BJ (cell line): Measurements from ENCODE around the gene TREX2. TPM values are rescaled to one million over a fixed set of nuclear protein-coding genes. Genes with fewer than 3 reads are reported as not detected.

ENCODE experiments used
- CTCF ChIA-PET: fragments of 350-600 bp; formaldehyde crosslinking; extraction: SDS; loops from one replicate; lab custom pipeline; 2021; ENCODE audit warnings: antibody characterized with exemption, inconsistent platforms; lab: Yijun Ruan, JAX
- POLR2A ChIA-PET: fragments of 300-600 bp; sonication (Branson Sonifier 250); formaldehyde crosslinking; extraction: SDS; loops from one replicate; lab custom pipeline; 2021; ENCODE audit warnings: antibody characterized with exemption; lab: Charles Lee
- DNase-seq: peaks from one replicate; pipeline ENCODE4 v3.0.0-alpha.2; 2011; ENCODE audit warnings: low read depth
- H3K27me3 ChIP-seq: 2 replicates; pipeline ENCODE4 v1.6.0; 2011; ENCODE audit warnings: low read length; ENCODE audit not compliant: control insufficient read depth, insufficient read depth
- H3K36me3 ChIP-seq: 2 replicates; pipeline ENCODE4 v1.5.1; 2011; ENCODE audit warnings: low read length; ENCODE audit not compliant: control insufficient read depth, insufficient read depth
- H3K4me3 ChIP-seq: 2 replicates; pipeline ENCODE4 v1.5.1; 2011; ENCODE audit warnings: low read depth, mild to moderate bottlenecking, control low read depth, low read length
- polyA plus RNA-seq: library from polyadenylated mRNA; depleted of rRNA; stranded (reverse); fragments of >200 nt; gene quantifications from 2 replicates; pipeline ENCODE4 v1.2.3, GENCODE V29; 2011
- TF ChIP-seq, protein P1 (sequence below): IDR thresholded peaks from 2 replicates; pipeline ENCODE4 v1.5.1; 2011; ENCODE audit warnings: low read depth, mild to moderate bottlenecking, control low read depth, inconsistent platforms, low read length, moderate library complexity; ENCODE audit not compliant: insufficient read depth

TREX2 gene
- polyA plus RNA-seq, 1 experiment: 1.1 TPM

DNA sequence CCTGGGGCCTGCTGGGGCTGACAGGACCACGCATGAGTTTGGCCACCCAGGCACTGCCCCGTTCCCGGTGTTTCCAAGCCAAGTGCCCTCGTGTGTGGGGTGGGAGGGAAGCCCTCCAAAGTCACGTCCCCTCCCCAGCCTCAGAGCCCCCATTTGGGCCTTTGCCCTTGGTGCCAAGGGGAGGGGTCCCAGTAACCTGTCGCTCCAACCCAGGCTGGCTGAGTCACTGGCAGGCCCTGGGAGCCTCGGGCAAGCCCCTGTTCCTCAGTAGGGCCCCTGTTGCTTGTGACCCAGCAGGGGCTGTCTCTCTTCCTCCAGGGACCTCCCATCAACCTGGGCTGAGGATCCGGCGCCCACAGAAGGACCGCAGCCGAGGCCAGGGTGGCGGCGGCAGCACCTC lies 35.2 kb upstream of the TREX2 start:
- no peak for DNase-seq
- TF ChIP-seq, protein P1, sequence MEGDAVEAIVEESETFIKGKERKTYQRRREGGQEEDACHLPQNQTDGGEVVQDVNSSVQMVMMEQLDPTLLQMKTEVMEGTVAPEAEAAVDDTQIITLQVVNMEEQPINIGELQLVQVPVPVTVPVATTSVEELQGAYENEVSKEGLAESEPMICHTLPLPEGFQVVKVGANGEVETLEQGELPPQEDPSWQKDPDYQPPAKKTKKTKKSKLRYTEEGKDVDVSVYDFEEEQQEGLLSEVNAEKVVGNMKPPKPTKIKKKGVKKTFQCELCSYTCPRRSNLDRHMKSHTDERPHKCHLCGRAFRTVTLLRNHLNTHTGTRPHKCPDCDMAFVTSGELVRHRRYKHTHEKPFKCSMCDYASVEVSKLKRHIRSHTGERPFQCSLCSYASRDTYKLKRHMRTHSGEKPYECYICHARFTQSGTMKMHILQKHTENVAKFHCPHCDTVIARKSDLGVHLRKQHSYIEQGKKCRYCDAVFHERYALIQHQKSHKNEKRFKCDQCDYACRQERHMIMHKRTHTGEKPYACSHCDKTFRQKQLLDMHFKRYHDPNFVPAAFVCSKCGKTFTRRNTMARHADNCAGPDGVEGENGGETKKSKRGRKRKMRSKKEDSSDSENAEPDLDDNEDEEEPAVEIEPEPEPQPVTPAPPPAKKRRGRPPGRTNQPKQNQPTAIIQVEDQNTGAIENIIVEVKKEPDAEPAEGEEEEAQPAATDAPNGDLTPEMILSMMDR: no peak
- ChIA-PET CTCF (no interaction called here), POLR2A (no interaction called here)
- Histone ChIP-seq H3K4me3 (no peak overlapping the region), H3K27me3 (no peaks in the 10 kb centered on the region), H3K36me3 (no peaks in the 10 kb centered on the region)

DNA sequence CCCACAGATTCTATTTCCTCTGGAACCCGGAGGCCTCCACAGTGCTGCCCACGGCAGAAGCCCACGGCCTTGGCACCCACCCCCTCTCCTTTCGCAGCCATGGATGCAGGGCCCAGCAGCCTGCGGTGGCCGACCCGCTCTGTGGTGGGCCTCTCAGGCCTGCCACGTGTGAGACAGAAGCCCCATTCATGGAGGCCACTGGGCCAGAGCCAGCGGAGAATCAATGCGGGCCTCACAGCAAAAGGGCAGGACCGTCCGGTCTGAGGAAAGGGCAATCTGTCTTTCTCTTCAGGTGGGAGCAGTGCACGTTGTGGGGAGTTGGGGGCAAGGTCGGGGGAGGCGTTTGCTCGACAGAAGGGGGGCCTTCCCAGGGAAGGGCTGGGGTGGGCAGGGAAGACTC lies 32.9 kb upstream of the TREX2 start:
- no peaks in the 10 kb centered on the region for H3K27me3 ChIP-seq
- ChIA-PET CTCF (no interaction called here), POLR2A (no interaction called here)
- TF ChIP-seq, protein P1: no peak
- DNase-seq: no peak
- no peaks in the 10 kb centered on the region for H3K36me3 ChIP-seq
- H3K4me3 ChIP-seq: no peak overlapping the region

DNA sequence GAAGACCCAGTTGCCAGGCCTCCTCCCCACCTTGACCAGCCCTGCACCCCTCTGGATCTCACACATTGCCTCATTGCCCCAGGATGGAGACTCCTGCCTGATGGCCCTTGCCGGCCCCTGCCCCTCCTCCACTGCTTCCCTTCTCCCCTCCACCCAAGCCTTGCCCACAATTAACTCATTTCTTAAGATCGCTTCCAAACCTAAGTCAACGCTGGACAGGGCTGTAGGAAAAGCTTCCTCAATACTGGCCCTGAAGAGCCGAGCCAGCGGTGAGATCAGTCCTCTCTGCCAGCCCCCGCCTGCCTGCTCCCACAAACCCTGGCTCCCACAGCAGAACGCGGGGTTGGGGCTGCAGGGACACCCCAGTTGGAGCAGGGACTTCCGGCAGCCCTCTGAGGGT lies 32.0 kb upstream of the TREX2 start:
- POLR2A ChIA-PET: no interaction called here
- TF ChIP-seq, protein P1: no peak
- Histone ChIP-seq H3K4me3 (no peak overlapping the region), H3K27me3 (no peaks in the 10 kb centered on the region), H3K36me3 (no peaks in the 10 kb centered on the region)
- CTCF ChIA-PET: interaction anchor here (1.8 kb wide), 1 partner anchor 29 kb away, joined by 6 read pairs; no protein-coding TSS in a partner anchor
- no peak for DNase-seq

DNA sequence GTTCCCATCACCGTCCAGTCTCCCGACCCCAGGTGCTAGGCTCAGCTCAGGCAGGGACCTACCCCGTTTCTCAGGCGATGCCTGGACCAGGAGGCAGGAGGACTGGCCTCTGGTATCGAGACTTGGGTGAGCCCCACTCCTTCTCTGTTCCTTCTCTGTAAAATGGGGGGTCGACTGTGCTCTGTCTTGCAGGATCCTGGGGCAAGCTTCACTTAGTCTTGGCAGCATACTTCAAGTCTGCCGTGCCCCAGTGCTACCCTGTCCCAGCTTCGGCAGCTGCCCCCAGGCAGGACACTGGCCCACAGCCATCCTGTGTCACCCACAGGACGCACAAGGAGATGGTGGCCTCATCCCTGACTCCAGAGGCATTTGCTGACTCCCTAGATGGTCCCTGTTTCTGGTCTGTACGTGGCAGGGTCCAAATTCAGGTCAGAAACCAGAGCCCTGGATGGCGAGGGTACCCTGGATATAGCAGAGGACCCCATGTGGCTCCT lies 31.6 kb upstream of the TREX2 start:
- no peak overlapping the region for H3K4me3 ChIP-seq
- no peak for DNase-seq
- ChIA-PET POLR2A (no interaction called here), CTCF (interaction anchor here (0.7 to 2.0 kb wide), 5 partner anchors 12 to 33 kb away, joined by 3 to 7 read pairs (median 3); partner anchors contain the start of gene BGN)
- no peaks in the 10 kb centered on the region for H3K36me3 ChIP-seq
- TF ChIP-seq, protein P1: no peak
- no peaks in the 10 kb centered on the region for H3K27me3 ChIP-seq

DNA sequence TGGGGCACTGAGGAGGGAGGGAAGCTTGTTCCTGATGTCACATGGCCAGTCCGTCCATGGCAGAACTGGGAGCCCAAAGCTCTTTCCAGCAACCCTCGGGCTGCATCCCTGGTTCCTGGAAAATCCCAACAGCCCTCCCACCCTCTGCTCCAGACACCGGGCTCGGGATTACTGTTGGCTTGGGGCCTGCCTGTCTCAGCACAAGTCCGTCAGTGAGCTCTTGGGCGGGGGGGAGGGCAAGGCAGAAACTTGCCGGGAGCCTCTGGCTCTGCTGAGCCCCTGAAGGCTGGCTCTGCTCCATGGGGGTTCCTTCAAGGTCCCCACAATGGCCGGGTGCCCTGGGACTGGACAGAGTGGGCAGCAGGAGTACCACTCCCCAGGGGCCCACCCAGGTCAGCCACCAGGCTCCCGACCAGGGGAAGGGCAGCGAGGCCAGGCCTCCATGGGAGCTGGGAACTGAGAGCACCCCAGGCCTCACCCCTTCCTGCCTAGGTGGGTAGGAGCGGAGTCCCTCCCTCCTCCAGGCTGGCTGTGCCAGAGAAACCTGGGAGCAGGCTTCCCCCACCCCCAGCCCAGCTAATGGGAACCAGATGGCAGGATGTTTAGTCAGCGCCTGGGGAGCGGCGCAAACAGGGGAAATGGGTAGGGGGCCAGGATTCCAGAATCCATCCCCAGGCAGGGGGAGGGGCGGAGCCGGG lies 31.0 kb upstream of the TREX2 start:
- Histone ChIP-seq H3K27me3 (no peaks in the 10 kb centered on the region), H3K36me3 (no peaks in the 10 kb centered on the region), H3K4me3 (no peak overlapping the region)
- no peak for DNase-seq
- TF ChIP-seq, protein P1: no peak
- ChIA-PET CTCF (interaction anchor here (0.7 to 2.0 kb wide), 5 partner anchors 13 to 34 kb away, joined by 3 to 7 read pairs (median 3); partner anchors contain the start of gene BGN), POLR2A (no interaction called here)
